ENCODE results near the gene LDLRAD2.
"Not testable (repeated sequence)": the region's sequence is repeated elsewhere in the genome, so short reads cannot be mapped to it uniquely, and the experiment has no call there.

LDLRAD2 gene

GRCh38 chr1:21824926-21825325, 12.9 kb downstream of the LDLRAD2 start:
- DNase-seq, result no peak

DNA sequence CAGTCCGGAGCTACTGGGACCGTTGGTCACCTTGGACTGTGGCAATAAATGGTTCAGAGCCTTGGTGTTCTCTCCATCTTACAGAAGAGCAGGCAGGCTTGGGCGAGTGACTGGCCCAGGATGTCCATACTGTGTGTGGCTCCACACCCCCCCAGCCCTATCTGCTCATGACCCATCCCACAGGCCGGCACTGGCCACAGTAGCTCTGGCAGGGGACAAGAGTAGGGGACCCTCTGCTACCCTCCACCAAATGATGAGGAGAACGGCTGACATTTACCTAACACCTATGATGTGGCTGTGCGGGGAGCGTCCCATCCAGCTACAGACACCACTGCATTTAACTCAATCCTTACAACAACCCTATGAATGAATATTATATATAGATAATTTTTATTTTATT, 13.3 kb downstream of the LDLRAD2 start:
- no peak for DNase-seq

DNA sequence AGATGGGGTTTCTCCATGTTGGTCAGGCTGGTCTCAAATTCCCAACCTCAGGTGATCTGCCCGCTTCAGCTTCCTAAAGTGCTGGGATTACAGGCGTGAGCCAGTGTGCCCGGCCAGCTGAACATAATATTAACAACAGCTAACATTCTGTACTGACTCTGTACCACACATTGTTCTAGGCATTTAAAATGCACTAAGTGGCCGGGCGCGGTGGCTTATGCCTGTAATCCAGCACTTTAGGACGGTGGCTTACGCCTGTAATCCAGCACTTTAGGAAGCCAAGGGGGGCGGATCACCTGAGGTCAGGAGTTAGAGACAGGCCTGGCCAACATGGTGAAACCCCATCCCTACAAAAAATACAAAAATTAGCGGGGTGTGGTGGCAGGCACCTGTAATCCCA, 14.6 kb downstream of the LDLRAD2 start:
- DNase-seq, result not testable (repeated sequence)

- DNase-seq, result no peak
Measured at GRCh38 chr1:21827141-21827679, 15.1 kb downstream of the LDLRAD2 start.

DNA sequence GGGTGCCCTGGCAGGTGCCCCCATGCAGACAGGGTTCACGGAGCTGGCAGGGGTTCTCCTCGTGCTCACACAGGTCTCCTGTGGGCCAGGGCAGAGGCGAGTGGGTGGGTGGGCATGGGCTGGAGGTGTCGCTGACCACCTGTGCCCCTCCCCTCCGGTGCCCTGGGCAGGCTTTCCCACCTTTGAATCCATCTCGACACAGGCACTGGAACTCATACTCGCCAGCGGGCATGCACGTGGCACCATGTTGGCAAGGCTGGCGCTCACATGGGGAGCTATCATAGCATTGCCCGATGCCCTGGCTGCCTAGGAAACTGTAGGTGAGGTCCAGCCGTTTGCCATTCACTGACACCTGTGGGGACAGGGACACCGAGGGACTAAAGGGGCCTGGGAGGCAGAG, 16.0 kb downstream of the LDLRAD2 start:
- DNase-seq, result no peak

DNA sequence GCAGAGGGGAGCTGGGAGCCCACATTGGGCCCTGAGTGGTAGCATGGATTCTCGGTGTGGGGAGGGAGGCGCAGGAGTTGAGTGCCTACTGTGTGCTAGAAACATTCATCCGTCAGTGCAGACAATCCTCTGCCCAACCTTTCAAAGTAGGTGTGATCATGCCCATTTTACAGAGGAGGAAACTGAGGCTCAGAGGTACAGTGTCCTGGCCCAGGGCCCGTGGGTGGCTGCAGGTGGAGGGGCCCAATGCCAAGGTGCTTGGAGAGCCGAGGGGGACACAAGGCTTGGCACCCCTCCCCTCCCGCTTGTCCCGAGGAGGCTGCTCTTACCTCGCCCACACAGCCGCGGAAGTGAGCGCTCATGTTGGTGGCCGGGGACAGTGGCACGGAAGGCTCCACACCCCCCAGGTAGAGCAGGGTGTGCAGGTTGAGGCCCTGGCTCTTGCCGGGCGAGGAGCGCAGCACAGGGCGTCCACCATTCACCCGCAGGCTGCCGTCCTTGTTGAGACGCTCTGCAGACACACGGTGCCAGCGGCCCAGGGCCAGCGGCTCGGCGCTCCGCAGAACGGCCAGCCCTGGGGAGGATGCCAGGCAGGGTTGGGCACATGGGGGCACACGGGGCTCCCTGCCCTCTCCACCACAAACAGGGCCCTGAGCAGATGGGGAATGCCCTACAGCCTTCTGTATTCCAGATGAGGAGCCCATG, 16.6 kb downstream of the LDLRAD2 start:
- no peak for DNase-seq

DNA sequence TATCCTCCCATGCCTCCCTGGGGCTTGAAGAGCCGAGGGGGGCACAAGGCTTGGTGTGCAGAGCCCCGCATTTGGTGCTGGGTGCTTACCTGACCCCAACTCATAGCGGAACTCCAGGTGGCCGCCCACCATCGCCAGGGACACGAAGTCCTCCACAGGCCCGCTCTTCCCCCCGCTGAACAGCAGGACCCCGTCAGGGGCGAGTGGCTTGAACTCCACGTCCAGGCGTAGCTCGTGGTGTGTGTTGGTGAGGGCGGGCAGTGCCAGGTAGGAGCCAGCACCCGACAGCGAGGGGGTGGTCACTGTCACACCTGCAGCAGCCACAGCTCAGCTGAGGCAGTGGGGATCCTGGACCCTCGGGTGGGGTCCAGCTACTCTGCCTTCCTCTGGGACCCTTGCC, 17.2 kb downstream of the LDLRAD2 start:
- DNase-seq, result no peak

GRCh38 chr1:21830792-21831453, 18.9 kb downstream of the LDLRAD2 start:
- DNase-seq, result no peak

DNA sequence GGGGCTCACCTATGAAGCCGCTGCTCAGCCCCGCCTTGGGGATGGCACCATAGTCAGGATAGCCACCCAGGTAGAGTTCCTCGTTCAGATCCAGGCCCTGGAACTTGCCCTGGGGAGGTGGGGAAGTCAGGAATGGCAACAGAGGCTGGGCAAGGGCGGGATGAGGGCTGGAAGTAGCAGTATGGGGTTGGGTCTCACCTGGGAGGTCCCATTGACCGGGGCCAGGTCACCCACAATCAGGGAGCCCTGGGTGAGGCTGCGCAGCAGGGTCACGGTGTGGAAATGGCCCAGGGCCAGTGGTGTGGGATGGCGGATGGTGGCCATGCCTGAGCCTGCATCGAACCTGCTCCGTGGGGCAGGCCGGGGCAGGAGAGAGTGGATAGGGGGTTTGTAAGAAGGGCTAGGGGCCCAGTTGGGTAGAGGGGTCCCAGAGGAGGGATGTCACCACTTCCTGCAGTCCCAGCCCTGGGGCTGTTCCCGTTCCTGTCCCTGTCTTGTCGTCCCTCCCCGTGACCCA, 19.4 kb downstream of the LDLRAD2 start:
- no peak for DNase-seq

DNA sequence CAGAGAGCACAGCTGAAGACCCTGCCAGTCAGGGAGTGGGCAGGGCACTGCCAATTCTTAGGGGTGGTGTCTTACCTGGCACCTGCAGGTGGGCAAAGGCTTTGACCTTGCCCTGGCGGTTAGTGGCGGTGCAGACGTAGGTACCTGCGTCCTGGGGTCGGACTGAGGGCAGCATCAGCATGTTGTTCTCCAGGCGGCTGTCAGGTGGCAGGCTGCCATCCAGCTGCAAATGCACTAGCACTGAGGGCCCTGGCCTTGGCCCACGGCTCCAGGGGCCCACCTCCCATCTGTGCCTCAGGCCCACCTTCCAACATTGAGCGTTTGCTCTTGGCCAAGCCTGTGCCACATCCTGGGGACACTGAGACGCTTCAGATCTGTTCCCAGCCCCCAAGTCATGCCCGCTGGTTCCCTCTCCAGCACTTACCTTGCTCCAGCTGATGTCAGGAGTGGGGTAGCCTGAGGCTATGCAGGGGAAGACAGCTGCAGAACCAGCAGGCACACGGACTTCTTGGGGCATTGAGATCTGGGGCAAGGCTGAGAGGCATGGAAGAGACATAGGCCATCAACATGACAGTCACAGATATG, 21.4 kb downstream of the LDLRAD2 start:
- no peak for DNase-seq

DNA sequence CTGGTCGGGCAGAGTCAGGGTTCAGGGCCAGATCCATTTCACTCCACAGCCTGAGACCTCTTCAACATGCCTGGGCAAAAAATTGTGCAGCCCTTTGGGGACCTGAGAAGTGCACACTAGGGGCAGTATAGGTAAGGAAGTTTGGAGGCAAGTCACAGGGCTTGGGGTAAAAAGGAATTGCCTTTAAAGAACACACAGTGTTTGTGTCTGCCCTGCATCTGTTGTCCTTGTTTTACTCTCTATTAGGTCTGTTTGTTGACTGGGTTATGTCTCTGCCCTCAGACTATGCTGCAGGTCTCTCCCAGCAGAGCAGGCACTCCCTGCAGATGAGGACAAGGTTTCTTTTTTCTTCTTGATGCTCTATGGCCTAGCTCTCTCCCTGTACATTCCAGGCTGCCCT, 22.0 kb downstream of the LDLRAD2 start:
- no peak for DNase-seq

GRCh38 chr1:21834666-21835065, 22.6 kb downstream of the LDLRAD2 start:
- DNase-seq, result no peak

- DNase-seq, result no peak
Measured at GRCh38 chr1:21836010-21836409, 23.9 kb downstream of the LDLRAD2 start.

- DNase-seq, result no peak
Measured at GRCh38 chr1:21836729-21837128, 24.7 kb downstream of the LDLRAD2 start.

DNA sequence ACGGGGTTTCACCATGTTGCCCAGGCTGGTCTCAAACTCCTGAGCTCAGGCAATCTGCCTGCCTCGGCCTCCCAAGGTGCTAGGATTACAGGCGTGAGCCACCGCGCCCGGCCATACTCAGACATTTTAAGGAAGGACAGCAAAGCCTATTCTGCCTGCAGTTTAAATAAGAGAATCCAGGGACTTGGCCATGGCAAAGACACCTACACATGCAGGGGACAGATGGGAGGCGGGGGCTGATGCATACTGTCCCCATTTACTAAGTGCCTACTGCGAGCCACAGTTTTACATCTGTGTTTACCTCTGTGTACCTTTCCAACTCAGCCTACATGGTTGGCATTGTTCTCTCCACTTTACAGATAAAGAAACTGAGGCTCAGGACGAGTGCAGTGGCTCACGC, 25.4 kb downstream of the LDLRAD2 start:
- DNase-seq, result no peak

DNA sequence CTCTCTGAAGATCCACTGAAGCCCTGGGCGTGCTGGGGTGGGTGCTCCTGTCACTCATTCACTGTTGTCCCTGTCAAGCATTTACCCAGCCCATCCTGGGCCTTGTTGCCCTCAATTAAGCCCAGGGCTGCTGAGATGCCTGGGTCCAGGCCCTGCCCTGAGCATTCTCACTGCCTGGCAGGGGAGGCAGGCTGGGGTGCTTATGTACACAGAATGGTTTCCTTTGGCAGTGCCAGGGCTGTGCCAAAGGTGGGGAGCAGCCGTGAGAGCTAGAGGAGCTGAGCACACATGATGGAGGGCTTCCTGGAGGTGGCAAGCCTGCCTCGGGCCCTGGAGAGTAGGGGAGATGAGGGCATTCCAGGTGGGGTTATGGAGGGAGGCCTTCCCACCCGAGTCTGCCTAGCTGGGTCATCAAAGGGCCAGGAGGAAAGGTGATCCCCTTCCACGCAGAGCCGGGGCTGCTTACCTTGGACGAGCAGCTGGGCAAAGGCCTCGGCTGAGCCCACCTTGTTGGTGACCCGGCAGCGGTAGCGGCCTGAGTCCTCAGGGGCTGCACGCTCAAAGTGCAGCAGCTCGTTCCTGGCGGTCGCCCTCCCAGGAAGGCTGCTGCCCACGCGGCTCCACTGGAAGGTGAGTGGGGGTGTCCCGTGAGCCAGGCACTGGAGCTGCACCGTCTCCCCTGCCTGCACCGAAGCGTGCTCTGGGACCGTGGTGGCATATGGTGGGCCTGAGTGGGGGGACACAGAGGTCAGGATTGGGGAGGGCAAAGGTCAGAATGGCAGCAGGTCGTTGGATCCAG, 26.5 kb downstream of the LDLRAD2 start:
- DNase-seq, result no peak

GRCh38 chr1:21839337-21840037, 27.4 kb downstream of the LDLRAD2 start:
- no peak for DNase-seq

GRCh38 chr1:21840981-21841380, 28.9 kb downstream of the LDLRAD2 start:
- no peak for DNase-seq

- DNase-seq, result no peak
Measured at GRCh38 chr1:21841852-21842466, 29.9 kb downstream of the LDLRAD2 start.

DNA sequence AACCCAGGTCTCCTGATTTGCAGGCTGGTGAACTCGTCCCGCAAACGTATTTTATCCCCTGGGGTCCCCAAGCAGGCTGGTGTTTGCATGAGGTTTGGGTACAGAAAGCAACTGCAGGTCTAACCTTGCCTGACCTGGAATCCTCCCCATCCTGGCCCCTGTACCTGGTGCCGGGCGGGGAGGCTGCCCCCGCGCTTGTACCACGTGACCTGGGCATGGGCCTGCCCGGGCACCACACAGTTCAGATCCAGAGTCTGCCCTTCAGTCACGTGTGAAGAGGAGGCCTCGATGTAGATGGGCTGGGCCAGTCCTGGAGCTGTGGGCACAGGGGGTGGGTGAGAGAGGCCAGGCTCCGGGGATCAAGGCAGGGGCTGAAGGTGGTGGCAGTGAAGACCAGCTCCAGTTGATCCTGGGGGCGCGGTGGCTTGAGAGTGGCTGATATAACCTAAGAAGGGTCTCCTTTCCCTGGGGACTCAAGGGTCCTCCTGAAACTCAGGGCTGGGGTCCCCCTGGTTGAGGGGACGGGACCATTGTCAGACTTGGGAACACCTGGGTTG, 30.6 kb downstream of the LDLRAD2 start:
- DNase-seq, result no peak

GRCh38 chr1:21843208-21843607, 31.1 kb downstream of the LDLRAD2 start:
- DNase-seq, result no peak
